ENCODE measurements around the gene NKD1. TPM values are rescaled to one million over a fixed set of nuclear protein-coding genes. Genes with fewer than 3 reads are reported as not detected.

Gene NKD1
- total RNA-seq, 1 donor: not detected

- H3K4me3 ChIP-seq (ENCODE audit: low read depth, low read length): no peak overlapping the region
- peak; percentile 5 for DNase-seq (ENCODE audit: low read depth)
- TF ChIP-seq CTCF (IDR thresholded peaks at IDR 0.05; ENCODE audit: insufficient read depth, low read depth, low read length): peak; percentile 19
These were observed 45.4 kb downstream of the NKD1 start for GRCh38 chr16:50593410-50594150.

DNA sequence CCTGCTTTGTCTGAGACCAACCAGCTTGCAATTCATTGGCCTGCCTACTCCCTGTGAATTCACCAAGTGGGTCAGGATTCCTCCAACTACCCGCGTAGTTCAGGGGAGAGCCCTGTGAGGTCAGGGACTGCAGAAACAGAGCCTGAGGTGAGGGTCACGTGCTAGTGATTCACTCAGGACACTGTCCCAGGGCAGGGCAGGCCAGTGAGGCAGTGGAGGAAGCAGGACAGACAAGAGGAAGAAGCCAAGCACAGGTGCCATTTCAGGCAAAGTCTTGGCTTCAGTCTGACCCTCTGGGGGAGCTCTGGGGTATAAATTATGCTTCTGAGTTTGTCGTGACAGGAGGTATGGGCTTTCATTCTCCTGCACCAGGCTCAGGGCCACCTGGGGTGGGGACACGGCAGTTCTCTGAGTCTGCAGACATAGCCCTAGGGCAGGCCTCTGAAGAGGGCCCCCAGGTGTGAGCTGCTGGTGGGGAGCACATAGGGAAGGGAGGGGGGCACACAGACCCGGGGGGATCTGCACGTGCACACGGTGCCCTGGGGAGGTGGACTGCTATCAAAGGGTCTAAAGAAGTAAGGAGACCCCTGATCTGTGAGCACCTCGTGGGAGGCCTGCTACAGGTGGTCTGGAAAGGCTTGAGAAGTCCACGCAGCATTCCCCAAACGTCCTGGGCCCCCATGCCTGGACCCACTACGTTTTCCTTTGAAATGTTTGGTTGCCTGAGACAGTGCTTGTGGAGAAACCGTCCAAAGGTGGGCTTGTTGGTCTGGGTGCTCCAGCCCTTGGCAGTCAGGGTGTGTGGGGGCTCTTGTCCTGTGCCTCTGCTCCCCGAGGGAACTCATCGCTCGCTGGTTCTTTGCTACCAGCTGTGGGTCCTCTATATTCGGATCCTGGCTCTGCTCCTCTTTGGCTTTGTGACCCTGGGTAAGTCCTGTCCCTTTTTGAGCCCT, 46.4 kb downstream of the NKD1 start:
- DNase-seq (ENCODE audit: low read depth): no peak
- no peak for TF ChIP-seq CTCF (IDR thresholded peaks at IDR 0.05; ENCODE audit: insufficient read depth, low read depth, low read length)
- no peak overlapping the region for H3K4me3 ChIP-seq (ENCODE audit: low read depth, low read length)

DNA sequence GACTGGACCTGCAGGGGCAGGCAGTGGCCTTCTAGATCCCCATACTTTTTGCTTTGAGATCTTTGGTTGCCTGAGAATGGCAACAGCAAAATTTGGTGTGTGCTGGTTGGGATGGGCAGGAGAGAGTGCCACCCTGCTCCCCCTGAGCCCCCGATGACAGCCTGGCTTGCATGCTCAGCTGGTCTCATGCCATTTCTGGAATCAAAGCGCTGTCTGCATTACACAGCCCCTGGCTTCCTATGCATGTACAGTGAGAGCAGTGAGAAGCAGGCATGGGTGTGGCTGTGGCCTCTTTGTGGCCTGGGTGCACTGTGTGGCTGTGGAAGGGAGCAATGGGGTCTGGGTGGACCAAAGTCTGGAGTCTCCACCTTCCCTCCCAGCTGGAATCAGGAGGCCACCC, 47.7 kb downstream of the NKD1 start:
- TF ChIP-seq CTCF (IDR thresholded peaks at IDR 0.05; ENCODE audit: insufficient read depth, low read depth, low read length): no peak
- no peak for DNase-seq (ENCODE audit: low read depth)
- no peak overlapping the region for H3K4me3 ChIP-seq (ENCODE audit: low read depth, low read length)

DNA sequence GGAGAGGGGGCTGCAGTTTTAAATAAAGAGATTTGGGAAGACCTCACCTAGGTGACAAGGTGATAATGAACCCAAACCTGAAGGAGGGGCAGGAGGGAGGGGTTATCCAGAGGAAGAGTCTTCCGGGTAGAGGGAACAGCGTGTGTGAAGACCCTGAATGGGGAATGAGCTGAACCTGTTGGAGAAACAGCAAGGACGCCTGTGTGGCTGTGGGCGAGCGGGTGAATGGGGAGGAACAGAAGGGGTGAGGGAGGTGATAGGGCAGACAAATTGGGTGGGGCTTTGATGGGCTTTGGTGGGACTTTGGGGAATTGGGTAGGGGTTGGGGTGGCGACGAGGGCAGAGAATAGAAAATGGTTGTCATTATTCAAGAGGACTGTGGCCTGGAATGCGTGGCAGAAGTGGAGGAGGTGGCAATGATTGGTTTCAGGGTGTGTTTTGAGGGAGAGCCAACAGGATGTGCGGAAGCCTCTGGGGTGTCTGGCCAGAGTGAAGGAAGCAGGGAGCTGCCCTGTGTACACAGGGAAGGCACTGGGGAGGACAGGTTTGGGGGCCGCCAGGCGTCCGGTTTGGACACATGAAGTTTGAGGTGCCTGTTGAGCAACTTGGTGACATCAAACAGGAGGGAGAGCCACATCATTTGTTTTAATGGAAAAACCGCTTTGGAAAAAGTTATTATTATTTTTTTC, 48.7 kb downstream of the NKD1 start:
- DNase-seq (ENCODE audit: low read depth): no peak
- no peak overlapping the region for H3K4me3 ChIP-seq (ENCODE audit: low read depth, low read length)
- TF ChIP-seq CTCF (IDR thresholded peaks at IDR 0.05; ENCODE audit: insufficient read depth, low read depth, low read length): no peak

- no peak for TF ChIP-seq CTCF (IDR thresholded peaks at IDR 0.05; ENCODE audit: insufficient read depth, low read depth, low read length)
- DNase-seq (ENCODE audit: low read depth): no peak
- no peak overlapping the region for H3K4me3 ChIP-seq (ENCODE audit: low read depth, low read length)
These were observed 49.5 kb downstream of the NKD1 start for GRCh38 chr16:50597563-50598255.

- no peak for TF ChIP-seq CTCF (IDR thresholded peaks at IDR 0.05; ENCODE audit: insufficient read depth, low read depth, low read length)
- no peak for DNase-seq (ENCODE audit: low read depth)
- H3K4me3 ChIP-seq (ENCODE audit: low read depth, low read length): no peak overlapping the region
These were observed 50.2 kb downstream of the NKD1 start for GRCh38 chr16:50598256-50598894.

Measured in fibroblast of villous mesenchyme (primary cell).